ENCODE data around the gene MMP17.

Gene MMP17

DNA sequence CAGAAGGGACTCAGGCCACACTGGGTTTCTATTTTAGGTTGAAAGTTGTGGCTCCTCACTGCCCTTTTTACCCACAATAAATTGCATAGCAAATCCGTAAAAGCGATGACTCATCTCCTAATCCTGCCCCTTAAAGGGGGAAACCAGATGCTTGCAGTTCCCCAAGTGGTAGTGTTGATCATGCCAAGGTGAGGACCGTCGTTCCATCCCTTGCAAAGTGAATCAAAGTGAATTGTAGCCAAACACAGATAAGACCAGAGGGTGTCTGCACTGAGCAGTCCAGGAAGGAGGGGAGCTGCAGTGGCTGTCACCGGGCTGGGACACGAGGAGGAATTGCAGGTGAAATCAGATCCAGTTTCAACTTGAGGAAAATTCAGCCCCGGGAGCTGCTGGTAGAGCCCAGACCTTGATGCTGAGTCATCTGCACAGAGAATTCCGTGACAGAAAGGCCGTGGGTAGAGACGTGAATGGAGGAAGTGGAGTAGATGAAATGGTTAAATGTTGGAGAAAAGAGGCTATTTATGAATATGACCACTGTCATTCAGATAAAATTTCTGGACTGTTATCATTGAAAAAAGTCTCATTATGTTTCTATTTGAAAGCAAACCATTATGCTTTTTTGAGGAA, 44.2 kb upstream of the MMP17 start:
- peak in 1 of 2 experiments; percentile 11 for DNase-seq (ENCODE audit: low read depth in 1 of 2, low spot score in 1 of 2)
- Histone ChIP-seq H3K27ac (replicated peaks) (no peak overlapping the region), H3K4me3 (replicated peaks; ENCODE audit: insufficient read depth, low read length) (no peak overlapping the region), H3K27me3 (ENCODE audit: insufficient read depth, poor library complexity, severe bottlenecking) (no peaks in the 10 kb centered on the region)
- TF ChIP-seq SPI1 (IDR thresholded peaks at IDR 0.05; ENCODE audit: borderline replicate concordance, low read depth) (no peak), GABPA (IDR thresholded peaks at IDR 0.05; ENCODE audit: low read depth) (no peak)
- TF ChIP-seq, protein P1, sequence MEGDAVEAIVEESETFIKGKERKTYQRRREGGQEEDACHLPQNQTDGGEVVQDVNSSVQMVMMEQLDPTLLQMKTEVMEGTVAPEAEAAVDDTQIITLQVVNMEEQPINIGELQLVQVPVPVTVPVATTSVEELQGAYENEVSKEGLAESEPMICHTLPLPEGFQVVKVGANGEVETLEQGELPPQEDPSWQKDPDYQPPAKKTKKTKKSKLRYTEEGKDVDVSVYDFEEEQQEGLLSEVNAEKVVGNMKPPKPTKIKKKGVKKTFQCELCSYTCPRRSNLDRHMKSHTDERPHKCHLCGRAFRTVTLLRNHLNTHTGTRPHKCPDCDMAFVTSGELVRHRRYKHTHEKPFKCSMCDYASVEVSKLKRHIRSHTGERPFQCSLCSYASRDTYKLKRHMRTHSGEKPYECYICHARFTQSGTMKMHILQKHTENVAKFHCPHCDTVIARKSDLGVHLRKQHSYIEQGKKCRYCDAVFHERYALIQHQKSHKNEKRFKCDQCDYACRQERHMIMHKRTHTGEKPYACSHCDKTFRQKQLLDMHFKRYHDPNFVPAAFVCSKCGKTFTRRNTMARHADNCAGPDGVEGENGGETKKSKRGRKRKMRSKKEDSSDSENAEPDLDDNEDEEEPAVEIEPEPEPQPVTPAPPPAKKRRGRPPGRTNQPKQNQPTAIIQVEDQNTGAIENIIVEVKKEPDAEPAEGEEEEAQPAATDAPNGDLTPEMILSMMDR (IDR thresholded peaks at IDR 0.05; ENCODE audit: insufficient read depth, low read length), result no peak
- TF ChIP-seq, protein P2, sequence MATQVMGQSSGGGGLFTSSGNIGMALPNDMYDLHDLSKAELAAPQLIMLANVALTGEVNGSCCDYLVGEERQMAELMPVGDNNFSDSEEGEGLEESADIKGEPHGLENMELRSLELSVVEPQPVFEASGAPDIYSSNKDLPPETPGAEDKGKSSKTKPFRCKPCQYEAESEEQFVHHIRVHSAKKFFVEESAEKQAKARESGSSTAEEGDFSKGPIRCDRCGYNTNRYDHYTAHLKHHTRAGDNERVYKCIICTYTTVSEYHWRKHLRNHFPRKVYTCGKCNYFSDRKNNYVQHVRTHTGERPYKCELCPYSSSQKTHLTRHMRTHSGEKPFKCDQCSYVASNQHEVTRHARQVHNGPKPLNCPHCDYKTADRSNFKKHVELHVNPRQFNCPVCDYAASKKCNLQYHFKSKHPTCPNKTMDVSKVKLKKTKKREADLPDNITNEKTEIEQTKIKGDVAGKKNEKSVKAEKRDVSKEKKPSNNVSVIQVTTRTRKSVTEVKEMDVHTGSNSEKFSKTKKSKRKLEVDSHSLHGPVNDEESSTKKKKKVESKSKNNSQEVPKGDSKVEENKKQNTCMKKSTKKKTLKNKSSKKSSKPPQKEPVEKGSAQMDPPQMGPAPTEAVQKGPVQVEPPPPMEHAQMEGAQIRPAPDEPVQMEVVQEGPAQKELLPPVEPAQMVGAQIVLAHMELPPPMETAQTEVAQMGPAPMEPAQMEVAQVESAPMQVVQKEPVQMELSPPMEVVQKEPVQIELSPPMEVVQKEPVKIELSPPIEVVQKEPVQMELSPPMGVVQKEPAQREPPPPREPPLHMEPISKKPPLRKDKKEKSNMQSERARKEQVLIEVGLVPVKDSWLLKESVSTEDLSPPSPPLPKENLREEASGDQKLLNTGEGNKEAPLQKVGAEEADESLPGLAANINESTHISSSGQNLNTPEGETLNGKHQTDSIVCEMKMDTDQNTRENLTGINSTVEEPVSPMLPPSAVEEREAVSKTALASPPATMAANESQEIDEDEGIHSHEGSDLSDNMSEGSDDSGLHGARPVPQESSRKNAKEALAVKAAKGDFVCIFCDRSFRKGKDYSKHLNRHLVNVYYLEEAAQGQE (IDR thresholded peaks at IDR 0.05; ENCODE audit: insufficient replicate concordance, low read depth), result no peak

DNA sequence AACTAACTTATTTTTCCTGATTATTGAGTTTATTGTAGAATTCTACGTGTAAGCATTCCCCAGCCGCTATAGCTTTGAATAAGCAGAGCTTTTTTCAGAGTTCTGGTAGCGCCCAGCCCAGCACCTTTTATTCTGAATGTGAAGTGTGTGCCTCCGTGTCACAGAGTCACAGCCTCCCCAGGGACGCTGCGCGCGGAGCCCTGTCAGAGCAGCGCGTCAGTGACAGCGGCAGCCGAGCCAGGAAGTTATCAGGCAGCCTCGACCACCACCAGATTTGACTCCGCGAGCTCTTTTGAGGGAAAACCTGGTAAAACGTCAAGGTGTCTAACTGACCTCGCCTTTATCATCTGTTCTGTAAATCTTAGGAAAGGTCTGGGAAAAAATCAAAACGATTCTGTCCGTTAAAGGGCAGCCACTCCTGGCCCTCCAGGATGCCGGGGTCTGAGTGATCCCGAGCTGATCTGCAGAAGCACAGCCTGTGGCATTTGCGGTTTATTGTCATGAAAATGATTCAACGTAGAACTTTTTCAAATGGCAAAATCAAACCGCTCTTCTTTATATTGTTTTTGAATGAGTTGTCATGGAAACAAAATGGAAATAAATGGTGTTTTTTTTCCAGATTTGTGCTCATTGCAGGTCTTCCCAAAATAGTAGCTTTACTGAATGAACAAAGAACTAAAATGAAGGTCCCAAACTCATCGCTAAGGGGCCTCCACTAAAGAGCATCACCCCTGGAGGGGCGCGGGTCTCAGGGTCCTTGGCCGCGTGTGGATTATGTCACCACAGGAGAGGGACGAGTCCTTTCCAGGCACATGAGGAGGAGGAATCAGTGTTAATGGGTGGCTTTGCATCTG, 43.1 kb upstream of the MMP17 start:
- no peak for DNase-seq (ENCODE audit: low read depth in 1 of 2, low spot score in 1 of 2)
- Histone ChIP-seq H3K4me3 (replicated peaks; ENCODE audit: insufficient read depth, low read length) (no peak overlapping the region), H3K27me3 (ENCODE audit: insufficient read depth, poor library complexity, severe bottlenecking) (no peaks in the 10 kb centered on the region), H3K27ac (replicated peaks) (no peak overlapping the region)
- TF ChIP-seq, protein P2 (IDR thresholded peaks at IDR 0.05; ENCODE audit: insufficient replicate concordance, low read depth), result no peak
- TF ChIP-seq POLR2AphosphoS5 (IDR thresholded peaks at IDR 0.05; ENCODE audit: low read depth), result no peak
- TF ChIP-seq, protein P1 (IDR thresholded peaks at IDR 0.05; ENCODE audit: insufficient read depth, low read length), result no peak
- no peak for TF ChIP-seq GABPA (IDR thresholded peaks at IDR 0.05; ENCODE audit: low read depth)
- no peak for TF ChIP-seq SPI1 (IDR thresholded peaks at IDR 0.05; ENCODE audit: borderline replicate concordance, low read depth)

DNA sequence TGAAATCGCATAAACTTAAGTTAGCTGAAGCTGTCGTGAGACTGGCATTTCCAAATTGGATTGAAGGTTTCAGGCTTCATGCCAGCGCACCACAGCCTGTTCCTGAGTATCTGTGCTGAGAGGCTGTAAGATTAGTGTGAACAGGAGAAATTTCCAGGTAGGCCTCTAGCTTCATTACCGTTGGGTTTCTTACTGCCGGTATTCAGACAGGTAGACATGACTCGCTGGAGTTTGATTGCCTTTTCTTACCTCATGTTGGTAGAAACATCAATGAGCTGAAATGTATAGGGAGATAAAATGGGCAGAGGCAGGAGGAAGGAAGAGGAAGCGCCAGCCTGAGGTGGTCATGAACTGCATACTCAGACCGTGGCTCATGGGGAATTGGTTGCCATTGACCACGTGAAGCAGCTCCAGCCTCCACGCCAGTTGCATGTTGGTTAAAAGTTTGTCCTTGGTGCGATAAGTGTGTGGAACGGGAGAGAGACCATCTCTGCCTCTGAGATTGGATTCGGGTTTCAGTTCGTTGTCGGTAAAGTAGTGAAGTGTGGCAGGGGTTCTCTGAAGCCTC, 42.3 kb upstream of the MMP17 start:
- DNase-seq (ENCODE audit: low read depth in 1 of 2, low spot score in 1 of 2), result no peak
- no peak overlapping the region for H3K27ac ChIP-seq (replicated peaks)
- no peak overlapping the region for H3K4me3 ChIP-seq (replicated peaks; ENCODE audit: insufficient read depth, low read length)
- TF ChIP-seq POLR2AphosphoS5 (IDR thresholded peaks at IDR 0.05; ENCODE audit: low read depth) (no peak), GABPA (IDR thresholded peaks at IDR 0.05; ENCODE audit: low read depth) (no peak), SPI1 (IDR thresholded peaks at IDR 0.05; ENCODE audit: borderline replicate concordance, low read depth) (no peak)
- TF ChIP-seq, protein P1 (IDR thresholded peaks at IDR 0.05; ENCODE audit: insufficient read depth, low read length), result no peak
- TF ChIP-seq, protein P2 (IDR thresholded peaks at IDR 0.05; ENCODE audit: insufficient replicate concordance, low read depth), result no peak
- H3K27me3 ChIP-seq (ENCODE audit: insufficient read depth, poor library complexity, severe bottlenecking), result no peaks in the 10 kb centered on the region

Measured in HL-60 (cell line).